Chondrocyte (in vitro differentiated cells): Measurements from ENCODE around the gene MPZL2. TPM values are rescaled to one million over a fixed set of nuclear protein-coding genes. Genes with fewer than 3 reads are reported as not detected.

ENCODE experiments used
- DNase-seq: peaks from one replicate; pipeline ENCODE4 v3.0.0; 2021; ENCODE audit warnings: mixed read lengths, low spot score
- H3K27ac Mint-ChIP-seq: one replicate; pipeline ENCODE4 v1.8.0; 2021; ENCODE audit warnings: mild to moderate bottlenecking, moderate library complexity, mixed read lengths; ENCODE audit not compliant: unreplicated experiment
- H3K27me3 Mint-ChIP-seq: 2 replicates; pipeline ENCODE4 v1.8.0; 2021; ENCODE audit warnings: low read depth, mixed read lengths
- H3K36me3 Mint-ChIP-seq: 2 replicates; pipeline ENCODE4 v1.8.0; 2021; ENCODE audit warnings: low read depth, mixed read lengths
- H3K4me1 Mint-ChIP-seq: 2 replicates; pipeline ENCODE4 v1.8.0; 2021; ENCODE audit warnings: low read depth, mild to moderate bottlenecking, mixed read lengths
- H3K4me3 Mint-ChIP-seq: one replicate; pipeline ENCODE4 v1.8.0; 2021; ENCODE audit warnings: mild to moderate bottlenecking, moderate library complexity, mixed read lengths; ENCODE audit not compliant: unreplicated experiment
- H3K9me3 Mint-ChIP-seq: 2 replicates; pipeline ENCODE4 v1.8.0; 2021; ENCODE audit warnings: low read depth, mixed read lengths
- CTCF ChIP-seq: fragments of 200-600 bp; sonication (generic); IDR thresholded peaks from 2 replicates; pipeline ENCODE4 v1.5.0; 2021; ENCODE audit warnings: antibody characterized with exemption, mild to moderate bottlenecking, moderate library complexity
- total RNA-seq: library from RNA; stranded (reverse); gene quantifications from 3 replicates; pipeline ENCODE4 v1.2.1, GENCODE V29; 2021

Gene MPZL2
- total RNA-seq, 1 donor from 2014 or later: not detected

GRCh38 chr11:118216621-118217481, 47.2 kb downstream of the MPZL2 start:
- no peak overlapping the region for H3K27ac Mint-ChIP-seq
- H3K4me3 Mint-ChIP-seq: no peak overlapping the region
- no peak for DNase-seq
- no peaks in the 10 kb centered on the region for H3K9me3 Mint-ChIP-seq
- no peaks in the 10 kb centered on the region for H3K4me1 Mint-ChIP-seq
- no peak for TF ChIP-seq CTCF
- no peaks in the 10 kb centered on the region for H3K36me3 Mint-ChIP-seq
- peaks cover 74% of the 10 kb centered on the region for H3K27me3 Mint-ChIP-seq

- Mint-ChIP-seq H3K27ac (no peak overlapping the region), H3K27me3 (peaks cover 77% of the 10 kb centered on the region), H3K36me3 (no peaks in the 10 kb centered on the region)
These were observed 48.3 kb downstream of the MPZL2 start for GRCh38 chr11:118215765-118216164.

GRCh38 chr11:118215262-118215661, 48.8 kb downstream of the MPZL2 start:
- Mint-ChIP-seq H3K27me3 (peaks cover 77% of the 10 kb centered on the region), H3K4me3 (no peak overlapping the region), H3K27ac (no peak overlapping the region), H3K36me3 (no peaks in the 10 kb centered on the region), H3K4me1 (peaks cover 7% of the 10 kb centered on the region), H3K9me3 (no peaks in the 10 kb centered on the region)
- TF ChIP-seq CTCF: no peak
- no peak for DNase-seq

More at GRCh38 chr11:118215765-118216164, 48.3 kb downstream of the MPZL2 start:
- Mint-ChIP-seq H3K4me3 (no peak overlapping the region), H3K4me1 (peaks cover 6% of the 10 kb centered on the region), H3K9me3 (no peaks in the 10 kb centered on the region)
- TF ChIP-seq CTCF: no peak
- no peak for DNase-seq

- Mint-ChIP-seq H3K4me1 (peaks cover 7% of the 10 kb centered on the region), H3K27me3 (peaks cover 72% of the 10 kb centered on the region), H3K36me3 (no peaks in the 10 kb centered on the region), H3K27ac (no peak overlapping the region), H3K9me3 (no peaks in the 10 kb centered on the region), H3K4me3 (no peak overlapping the region)
- no peak for TF ChIP-seq CTCF
- DNase-seq: no peak
These were observed 49.7 kb downstream of the MPZL2 start for GRCh38 chr11:118214210-118214914.

- Mint-ChIP-seq H3K27ac (no peak overlapping the region), H3K9me3 (no peaks in the 10 kb centered on the region), H3K4me3 (no peak overlapping the region), H3K36me3 (no peaks in the 10 kb centered on the region), H3K27me3 (peaks cover 72% of the 10 kb centered on the region), H3K4me1 (peaks cover 7% of the 10 kb centered on the region)
- no peak for TF ChIP-seq CTCF
- no peak for DNase-seq
These were observed 50.3 kb downstream of the MPZL2 start for GRCh38 chr11:118213781-118214180.
